ENCODE results near the gene TTC3.
"Not testable (repeated sequence)": the region's sequence is repeated elsewhere in the genome, so short reads cannot be mapped to it uniquely, and the experiment has no call there.

TTC3 gene

DNA sequence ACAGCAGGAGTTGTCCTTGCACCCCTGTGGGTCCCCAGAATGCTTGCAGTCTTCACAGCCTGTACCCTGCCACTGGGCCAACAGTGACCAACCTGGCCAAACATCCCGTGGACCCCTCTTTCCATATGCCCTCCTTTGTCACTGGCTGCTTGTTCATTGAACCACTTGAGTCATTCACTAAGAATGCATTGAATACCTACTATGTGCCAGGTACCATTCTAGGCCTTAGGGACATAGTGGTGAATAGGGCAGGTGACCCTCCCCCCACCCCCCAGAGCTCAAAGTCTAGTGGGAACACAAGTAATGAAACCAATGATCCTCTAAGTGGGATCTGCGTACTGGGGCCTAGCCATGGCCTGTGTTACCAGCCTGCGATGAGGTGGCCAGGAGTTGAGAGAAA lies 28.4 kb upstream of the TTC3 start:
- Histone ChIP-seq H3K36me3 (ENCODE audit: insufficient read depth, low read length) (no peaks in the 10 kb centered on the region), H3K4me3 (ENCODE audit: low read length) (no peak overlapping the region), H2AFZ (ENCODE audit: low read depth, low read length) (no peak overlapping the region), H3K27me3 (ENCODE audit: insufficient read depth, low read length) (no peaks in the 10 kb centered on the region), H3K4me1 (ENCODE audit: insufficient read depth, low read length) (peaks cover 1% of the 10 kb centered on the region), H3K9me3 (ENCODE audit: low read length) (no peaks in the 10 kb centered on the region)

DNA sequence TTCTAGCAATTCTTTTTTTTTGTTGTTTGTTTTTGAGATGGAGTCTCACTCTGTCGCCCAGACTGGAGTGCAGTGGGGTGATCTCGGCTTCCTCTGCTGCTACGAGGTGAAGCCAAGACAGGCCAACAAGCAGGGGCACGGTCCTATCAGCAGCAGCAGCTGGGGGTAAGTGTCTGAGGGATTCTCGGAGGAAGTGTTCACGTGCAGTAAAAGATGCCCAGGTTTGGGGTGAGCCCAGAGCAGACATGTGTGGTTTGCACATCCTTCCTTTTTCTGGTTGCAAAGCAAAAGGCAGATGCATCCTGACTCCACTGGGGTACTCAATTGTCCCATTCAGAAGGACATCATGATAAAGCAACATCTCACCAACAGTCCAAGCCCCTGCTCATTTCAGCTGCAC lies 27.9 kb upstream of the TTC3 start:
- H3K4me3 ChIP-seq (ENCODE audit: low read length), result no peak overlapping the region
- H3K4me1 ChIP-seq (ENCODE audit: insufficient read depth, low read length), result no peaks in the 10 kb centered on the region
- no peaks in the 10 kb centered on the region for H3K27me3 ChIP-seq (ENCODE audit: insufficient read depth, low read length)
- no peaks in the 10 kb centered on the region for H3K36me3 ChIP-seq (ENCODE audit: insufficient read depth, low read length)
- H3K9me3 ChIP-seq (ENCODE audit: low read length), result no peaks in the 10 kb centered on the region
- no peak overlapping the region for H2AFZ ChIP-seq (ENCODE audit: low read depth, low read length)

DNA sequence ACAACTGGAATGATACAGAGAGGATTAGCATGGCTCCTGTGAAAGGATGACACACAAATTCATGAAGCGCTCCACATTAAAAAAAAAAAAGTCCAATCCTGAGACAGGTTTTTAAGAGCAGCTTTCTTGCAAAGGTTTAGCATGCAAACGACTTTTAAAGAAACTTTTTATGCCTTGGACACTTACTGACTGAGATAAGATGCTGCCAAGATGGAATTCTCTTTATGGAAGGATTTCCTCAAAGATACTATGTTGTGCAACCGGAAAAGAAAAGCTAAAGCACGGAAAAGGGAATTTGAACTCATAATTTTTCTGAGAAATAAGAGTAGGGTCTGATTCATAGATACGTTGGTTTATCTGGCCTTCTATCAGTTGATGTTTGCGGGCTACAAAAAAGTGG lies 27.5 kb upstream of the TTC3 start:
- H3K9me3 ChIP-seq (ENCODE audit: low read length), result no peaks in the 10 kb centered on the region
- no peak overlapping the region for H2AFZ ChIP-seq (ENCODE audit: low read depth, low read length)
- no peaks in the 10 kb centered on the region for H3K4me1 ChIP-seq (ENCODE audit: insufficient read depth, low read length)
- no peaks in the 10 kb centered on the region for H3K36me3 ChIP-seq (ENCODE audit: insufficient read depth, low read length)
- H3K4me3 ChIP-seq (ENCODE audit: low read length), result no peak overlapping the region
- H3K27me3 ChIP-seq (ENCODE audit: insufficient read depth, low read length), result no peaks in the 10 kb centered on the region

DNA sequence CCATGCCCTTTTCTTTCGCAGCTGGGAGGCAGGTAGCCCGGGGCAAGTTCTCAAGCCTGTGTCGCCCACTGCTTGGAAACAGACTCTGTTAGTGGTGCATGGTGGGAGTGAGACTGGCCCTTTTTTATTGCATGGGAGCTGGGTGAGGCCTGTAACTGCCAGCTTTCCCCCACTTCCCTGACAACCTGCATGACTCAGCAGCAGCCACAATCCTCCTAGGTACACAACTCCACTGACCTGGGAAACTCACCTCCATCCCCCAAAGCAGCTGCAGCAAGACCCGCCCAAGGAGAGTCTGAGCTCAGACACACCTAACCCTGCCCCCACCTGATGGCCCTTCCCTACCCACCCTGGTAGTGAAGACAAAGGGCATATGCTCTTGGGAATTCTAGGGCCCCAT lies 26.0 kb upstream of the TTC3 start:
- Histone ChIP-seq H2AFZ (ENCODE audit: low read depth, low read length) (no peak overlapping the region), H3K9me3 (ENCODE audit: low read length) (no peaks in the 10 kb centered on the region), H3K4me3 (ENCODE audit: low read length) (no peak overlapping the region), H3K36me3 (ENCODE audit: insufficient read depth, low read length) (no peaks in the 10 kb centered on the region), H3K4me1 (ENCODE audit: insufficient read depth, low read length) (no peaks in the 10 kb centered on the region), H3K27me3 (ENCODE audit: insufficient read depth, low read length) (no peaks in the 10 kb centered on the region)

DNA sequence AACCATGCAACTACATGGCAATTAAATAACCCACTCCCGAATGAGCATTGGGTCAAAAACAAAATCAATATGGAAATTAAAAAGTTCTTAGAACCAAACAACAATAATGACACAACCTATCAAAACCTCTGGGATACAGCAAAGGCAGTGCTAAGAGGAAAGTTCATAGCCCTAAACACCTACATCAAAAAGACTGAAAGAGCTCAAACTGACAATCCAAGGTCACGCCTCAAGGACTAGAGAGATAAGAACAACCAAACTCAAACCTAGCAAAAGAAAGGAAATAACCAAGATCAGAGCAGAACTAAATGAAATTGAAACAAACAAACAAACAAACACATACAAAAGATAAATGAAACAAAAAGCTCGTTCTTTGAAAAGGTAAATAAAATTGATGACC lies 23.3 kb upstream of the TTC3 start:
- H3K9me3 ChIP-seq (ENCODE audit: low read length); H3K36me3 ChIP-seq (ENCODE audit: insufficient read depth, low read length); H3K4me3 ChIP-seq (ENCODE audit: low read length); H3K27me3 ChIP-seq (ENCODE audit: insufficient read depth, low read length); H3K4me1 ChIP-seq (ENCODE audit: insufficient read depth, low read length); H2AFZ ChIP-seq (ENCODE audit: low read depth, low read length): not testable (repeated sequence)

DNA sequence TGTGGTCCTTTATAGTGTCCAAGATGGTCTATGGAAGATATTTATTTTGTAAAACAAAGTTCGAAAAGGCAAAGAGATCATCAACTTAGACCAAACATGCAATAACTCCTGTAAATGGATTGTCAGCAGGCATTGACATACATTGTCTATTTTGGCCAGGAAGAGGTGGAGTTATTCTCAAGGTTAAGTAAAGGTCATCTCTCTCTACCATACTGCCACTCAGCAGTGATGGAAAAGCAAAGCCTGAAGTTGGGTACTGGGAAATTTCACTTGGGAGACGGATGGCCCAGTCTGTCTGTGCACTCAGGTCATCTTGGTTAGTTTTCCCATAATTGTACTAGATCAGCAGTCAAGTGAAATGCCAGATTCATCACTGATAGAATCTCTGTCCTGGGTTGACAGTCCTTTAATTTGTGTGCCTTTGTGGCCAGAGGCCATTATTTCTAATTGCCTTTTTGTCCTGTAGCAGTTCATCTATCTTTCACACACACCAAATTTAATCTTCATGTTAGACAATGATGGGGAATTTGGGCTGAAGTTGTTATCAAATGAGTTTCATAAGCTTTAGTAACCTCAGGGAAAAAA lies 17.7 kb upstream of the TTC3 start:
- Histone ChIP-seq H3K4me3 (ENCODE audit: low read length) (no peak overlapping the region), H3K9me3 (ENCODE audit: low read length) (peaks cover 5% of the 10 kb centered on the region), H3K36me3 (ENCODE audit: insufficient read depth, low read length) (no peaks in the 10 kb centered on the region), H2AFZ (ENCODE audit: low read depth, low read length) (no peak overlapping the region), H3K4me1 (ENCODE audit: insufficient read depth, low read length) (peaks cover 8% of the 10 kb centered on the region), H3K27me3 (ENCODE audit: insufficient read depth, low read length) (no peaks in the 10 kb centered on the region)

DNA sequence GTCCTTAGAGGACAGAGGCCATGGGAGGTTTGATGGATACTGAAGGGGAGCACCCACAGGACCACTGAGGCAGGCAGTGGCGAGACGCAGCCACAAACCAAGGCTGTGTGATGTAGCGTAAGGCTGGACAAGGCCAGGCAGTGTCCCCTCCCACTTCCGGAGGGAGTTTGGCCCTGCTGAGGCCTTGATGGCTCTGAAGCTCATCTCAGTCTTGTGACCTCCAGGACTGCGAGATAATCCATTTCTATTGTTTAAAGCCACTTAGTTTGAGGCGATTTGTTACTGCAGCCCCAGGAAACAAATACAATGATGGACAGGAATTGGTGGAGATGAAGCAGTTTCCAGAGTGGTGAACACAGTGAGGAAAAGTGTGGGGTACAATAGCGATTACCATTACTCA lies 15.4 kb upstream of the TTC3 start:
- Histone ChIP-seq H2AFZ (ENCODE audit: low read depth, low read length) (no peak overlapping the region), H3K4me3 (ENCODE audit: low read length) (no peak overlapping the region), H3K9me3 (ENCODE audit: low read length) (peaks cover 5% of the 10 kb centered on the region), H3K36me3 (ENCODE audit: insufficient read depth, low read length) (no peaks in the 10 kb centered on the region), H3K27me3 (ENCODE audit: insufficient read depth, low read length) (no peaks in the 10 kb centered on the region), H3K4me1 (ENCODE audit: insufficient read depth, low read length) (peaks cover 30% of the 10 kb centered on the region)

DNA sequence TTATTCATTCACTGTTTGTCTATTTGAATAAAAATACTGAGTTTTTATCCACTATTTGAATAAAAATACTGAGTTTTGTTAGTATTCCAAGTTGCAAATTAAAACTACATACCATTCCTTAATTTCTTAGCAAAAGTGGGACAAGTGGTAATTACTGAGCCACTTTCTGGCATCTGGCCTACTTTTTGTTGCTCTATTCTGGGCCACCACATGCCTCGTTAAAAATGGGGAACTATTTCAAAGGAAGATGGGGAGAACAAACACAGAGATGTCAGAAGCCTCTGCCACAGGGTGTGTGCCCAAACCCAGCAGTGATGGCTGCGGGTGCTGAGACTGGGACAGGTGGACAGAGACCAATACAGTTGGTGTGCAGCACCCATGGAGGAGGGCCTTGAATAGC lies 14.8 kb upstream of the TTC3 start:
- no peak overlapping the region for H3K4me3 ChIP-seq (ENCODE audit: low read length)
- H3K9me3 ChIP-seq (ENCODE audit: low read length), result peaks cover 5% of the 10 kb centered on the region
- H2AFZ ChIP-seq (ENCODE audit: low read depth, low read length), result no peak overlapping the region
- no peaks in the 10 kb centered on the region for H3K36me3 ChIP-seq (ENCODE audit: insufficient read depth, low read length)
- H3K27me3 ChIP-seq (ENCODE audit: insufficient read depth, low read length), result no peaks in the 10 kb centered on the region
- H3K4me1 ChIP-seq (ENCODE audit: insufficient read depth, low read length), result peaks cover 35% of the 10 kb centered on the region

DNA sequence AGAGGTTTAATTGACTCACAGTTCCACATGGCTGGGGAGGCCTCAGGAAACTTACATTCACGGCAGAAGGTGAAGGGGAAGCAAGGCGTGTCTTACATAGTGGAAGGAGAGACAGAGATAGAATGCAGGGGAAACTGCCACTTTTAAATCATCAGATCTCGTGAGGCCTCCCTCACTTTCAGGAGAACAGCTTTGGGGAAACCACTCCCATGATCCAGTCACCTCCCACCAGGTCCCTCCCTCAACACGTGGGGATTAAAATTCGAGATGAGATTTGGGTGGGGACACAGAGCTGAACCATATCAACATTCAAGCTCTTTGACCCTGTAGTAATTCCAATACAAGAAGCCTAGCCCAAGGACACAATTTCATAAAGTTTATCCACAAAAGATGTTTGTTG lies 13.9 kb upstream of the TTC3 start:
- Histone ChIP-seq H3K4me3 (ENCODE audit: low read length) (no peak overlapping the region), H3K9me3 (ENCODE audit: low read length) (peaks cover 5% of the 10 kb centered on the region), H2AFZ (ENCODE audit: low read depth, low read length) (no peak overlapping the region), H3K27me3 (ENCODE audit: insufficient read depth, low read length) (no peaks in the 10 kb centered on the region), H3K4me1 (ENCODE audit: insufficient read depth, low read length) (peaks cover 45% of the 10 kb centered on the region), H3K36me3 (ENCODE audit: insufficient read depth, low read length) (no peaks in the 10 kb centered on the region)

DNA sequence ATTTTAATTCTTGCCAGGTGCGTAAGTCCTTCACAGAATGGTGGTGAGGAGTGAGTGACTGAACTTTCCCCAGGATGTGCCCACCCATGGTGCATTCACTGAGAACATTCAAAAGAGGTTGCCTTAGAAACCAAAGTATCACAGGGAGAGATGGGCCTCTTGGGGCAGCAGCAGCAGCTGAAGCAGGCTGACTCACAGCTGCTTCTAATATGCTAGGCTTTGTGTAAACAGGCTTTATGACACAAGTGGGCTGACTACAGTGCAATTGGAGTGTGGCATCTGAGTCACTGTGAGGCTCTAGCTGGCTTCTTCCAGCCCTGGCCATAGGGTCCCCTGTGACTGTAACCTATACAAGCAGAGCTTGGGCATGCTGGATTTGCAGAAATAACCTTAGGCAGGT lies 12.8 kb upstream of the TTC3 start:
- Histone ChIP-seq H3K27me3 (ENCODE audit: insufficient read depth, low read length) (no peaks in the 10 kb centered on the region), H2AFZ (ENCODE audit: low read depth, low read length) (no peak overlapping the region), H3K36me3 (ENCODE audit: insufficient read depth, low read length) (no peaks in the 10 kb centered on the region), H3K4me1 (ENCODE audit: insufficient read depth, low read length) (peaks cover 54% of the 10 kb centered on the region), H3K9me3 (ENCODE audit: low read length) (peaks cover 5% of the 10 kb centered on the region), H3K4me3 (ENCODE audit: low read length) (no peak overlapping the region)

DNA sequence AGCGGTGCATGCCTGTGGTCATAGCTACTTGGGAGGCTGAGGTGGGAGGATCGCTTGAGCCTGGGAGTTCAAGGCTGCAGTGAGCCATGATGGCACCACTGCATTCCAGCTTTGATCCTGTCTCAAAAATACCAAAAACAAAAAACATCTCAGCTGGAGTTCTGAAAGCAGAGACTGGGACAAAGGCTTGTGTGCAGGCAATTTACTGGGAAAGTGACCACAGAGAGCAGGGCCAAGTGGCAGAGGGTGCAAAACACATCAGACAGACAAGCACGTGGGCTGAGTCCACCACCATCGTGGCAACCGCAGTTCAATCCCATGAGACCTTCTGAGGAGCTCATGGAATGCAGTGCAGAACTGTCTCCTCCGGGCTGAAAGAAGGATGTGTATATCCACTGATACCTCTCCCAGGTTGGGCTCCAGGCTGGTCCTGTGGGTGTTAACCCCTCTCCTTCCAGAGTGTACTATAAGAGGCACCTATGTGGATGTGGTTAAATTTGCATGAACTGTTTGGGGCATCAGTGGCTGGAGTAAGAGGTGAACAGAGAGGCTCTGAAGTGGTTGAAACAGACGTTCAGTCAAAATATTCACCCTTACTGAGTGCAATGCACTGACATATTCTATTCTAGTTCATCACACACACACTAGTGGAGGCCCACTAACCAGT lies 11.0 kb upstream of the TTC3 start:
- Histone ChIP-seq H3K4me3 (ENCODE audit: low read length) (no peak overlapping the region), H3K27me3 (ENCODE audit: insufficient read depth, low read length) (no peaks in the 10 kb centered on the region), H3K36me3 (ENCODE audit: insufficient read depth, low read length) (peaks cover 9% of the 10 kb centered on the region), H3K4me1 (ENCODE audit: insufficient read depth, low read length) (peaks cover 52% of the 10 kb centered on the region), H3K9me3 (ENCODE audit: low read length) (peaks cover 3% of the 10 kb centered on the region), H2AFZ (ENCODE audit: low read depth, low read length) (no peak overlapping the region)

DNA sequence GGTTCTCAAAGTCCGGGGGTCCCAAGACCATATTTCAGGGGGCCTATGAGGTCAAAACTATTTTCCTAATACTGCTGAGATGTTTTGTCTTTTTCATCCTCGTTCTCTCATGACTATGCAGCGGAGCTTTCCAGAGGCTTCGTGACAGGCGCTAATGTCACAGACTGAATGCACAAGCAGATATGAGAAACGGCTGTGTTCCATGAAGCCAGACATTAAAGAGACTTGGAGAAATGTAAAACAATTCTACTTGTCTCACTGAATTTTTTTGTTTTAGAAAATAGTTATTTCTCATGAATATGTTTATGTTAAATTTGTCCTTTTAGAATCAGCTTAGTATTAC lies 10.5 kb upstream of the TTC3 start:
- Histone ChIP-seq H3K9me3 (ENCODE audit: low read length) (peaks cover under 1% of the 10 kb centered on the region), H2AFZ (ENCODE audit: low read depth, low read length) (no peak overlapping the region), H3K36me3 (ENCODE audit: insufficient read depth, low read length) (peaks cover 9% of the 10 kb centered on the region), H3K27me3 (ENCODE audit: insufficient read depth, low read length) (no peaks in the 10 kb centered on the region), H3K4me1 (ENCODE audit: insufficient read depth, low read length) (peaks cover 52% of the 10 kb centered on the region), H3K4me3 (ENCODE audit: low read length) (no peak overlapping the region)

DNA sequence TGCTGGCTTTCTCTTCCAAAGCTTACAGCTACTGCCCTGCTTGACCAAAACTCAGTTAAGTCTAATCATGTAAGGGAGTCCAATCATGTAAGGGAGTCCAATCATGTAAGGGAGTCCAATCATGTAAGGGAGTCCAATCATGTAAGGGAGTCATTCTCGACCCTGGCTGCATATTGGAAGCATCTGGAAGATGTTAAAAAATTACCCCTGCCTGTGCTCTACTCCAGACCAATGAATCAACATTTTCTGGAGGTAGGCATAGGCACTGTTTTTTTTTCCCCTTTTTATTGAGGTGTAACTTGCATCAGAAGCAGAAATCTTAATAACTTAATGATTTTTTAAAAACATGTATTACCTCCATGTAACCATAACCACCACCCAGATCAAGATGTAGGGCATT lies 9.6 kb upstream of the TTC3 start:
- H3K27me3 ChIP-seq (ENCODE audit: insufficient read depth, low read length), result no peaks in the 10 kb centered on the region
- no peak overlapping the region for H3K4me3 ChIP-seq (ENCODE audit: low read length)
- peaks cover 52% of the 10 kb centered on the region for H3K4me1 ChIP-seq (ENCODE audit: insufficient read depth, low read length)
- peaks cover 9% of the 10 kb centered on the region for H3K36me3 ChIP-seq (ENCODE audit: insufficient read depth, low read length)
- no peaks in the 10 kb centered on the region for H3K9me3 ChIP-seq (ENCODE audit: low read length)
- no peak overlapping the region for H2AFZ ChIP-seq (ENCODE audit: low read depth, low read length)

DNA sequence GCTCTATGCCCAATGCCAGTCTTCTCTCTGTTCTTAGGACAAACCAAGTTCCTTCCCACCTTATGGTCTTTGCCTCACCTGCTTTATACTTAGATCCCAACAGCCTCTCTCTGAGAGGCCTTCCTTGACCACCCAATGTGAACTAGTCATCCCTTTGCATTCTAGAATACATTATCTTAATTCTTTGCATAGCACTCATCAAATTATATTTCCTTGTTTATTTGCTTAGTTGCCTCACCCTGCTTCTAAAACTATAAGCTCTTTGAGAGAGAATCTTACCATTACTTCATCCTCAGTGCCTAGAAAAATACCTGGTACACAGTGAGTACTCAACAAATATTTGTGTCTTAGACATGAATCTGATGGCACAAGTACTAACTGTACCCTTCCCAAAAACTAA lies 8.2 kb upstream of the TTC3 start:
- Histone ChIP-seq H3K9me3 (ENCODE audit: low read length) (peaks cover 4% of the 10 kb centered on the region), H2AFZ (ENCODE audit: low read depth, low read length) (no peak overlapping the region), H3K36me3 (ENCODE audit: insufficient read depth, low read length) (peaks cover 15% of the 10 kb centered on the region), H3K4me1 (ENCODE audit: insufficient read depth, low read length) (peaks cover 51% of the 10 kb centered on the region), H3K4me3 (ENCODE audit: low read length) (no peak overlapping the region), H3K27me3 (ENCODE audit: insufficient read depth, low read length) (no peaks in the 10 kb centered on the region)

Data from neuron (in vitro differentiated cells).